Liver (tissue), 3 donors: ENCODE results near the gene FLII.

ENCODE experiments used
- GABPA ChIP-seq, 2 donors: IDR thresholded peaks in 1 of 2; conservative IDR thresholded peaks in 1 of 2; 2 replicates each; pipeline ENCODE4 v1.6.1; 2016; ENCODE audit warnings: antibody characterized with exemption in 2 of 2, mild to moderate bottlenecking in 1 of 2, moderate library complexity in 1 of 2
- RAD21 ChIP-seq, 2 donors: IDR thresholded peaks; 2 replicates each; pipeline ENCODE4 v1.6.1; 2016; ENCODE audit warnings: antibody characterized with exemption in 2 of 2, mild to moderate bottlenecking in 2 of 2
- TAF1 ChIP-seq: conservative IDR thresholded peaks from 2 replicates; pipeline ENCODE4 v1.6.1; 2016; ENCODE audit warnings: antibody characterized with exemption, mild to moderate bottlenecking
- TF ChIP-seq, protein P1 (sequence below): fragments of 150-350 bp; IDR thresholded peaks from 2 replicates; pipeline ENCODE4 v1.5.1; 2017; ENCODE audit warnings: improper control_type of control experiment, low read depth, low read length; ENCODE audit not compliant: missing input control
- TF ChIP-seq, protein P2 (sequence below): IDR thresholded peaks from 2 replicates; pipeline ENCODE4 v1.6.1; 2016; ENCODE audit warnings: antibody characterized with exemption, mild to moderate bottlenecking
- donor health status: healthy.
- donor health status: healthy.

DNA sequence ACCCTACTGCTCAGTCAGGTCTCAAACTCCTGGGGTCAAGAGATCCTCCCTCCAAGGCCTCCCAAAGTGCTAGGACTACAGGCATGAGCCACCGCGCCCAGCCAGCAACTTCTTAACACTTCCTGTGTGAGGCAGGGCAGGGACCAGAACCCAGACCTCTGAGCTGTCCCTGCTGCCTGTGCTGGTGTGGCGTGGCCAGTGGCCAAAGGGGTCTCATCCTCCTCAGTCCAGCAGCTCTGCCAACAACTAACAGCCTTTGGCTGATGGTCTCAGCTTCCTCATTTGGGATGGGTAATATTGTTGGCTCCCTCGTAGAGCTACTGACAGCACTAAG, 34.5 kb downstream of the FLII start:
- TF ChIP-seq, protein P1, sequence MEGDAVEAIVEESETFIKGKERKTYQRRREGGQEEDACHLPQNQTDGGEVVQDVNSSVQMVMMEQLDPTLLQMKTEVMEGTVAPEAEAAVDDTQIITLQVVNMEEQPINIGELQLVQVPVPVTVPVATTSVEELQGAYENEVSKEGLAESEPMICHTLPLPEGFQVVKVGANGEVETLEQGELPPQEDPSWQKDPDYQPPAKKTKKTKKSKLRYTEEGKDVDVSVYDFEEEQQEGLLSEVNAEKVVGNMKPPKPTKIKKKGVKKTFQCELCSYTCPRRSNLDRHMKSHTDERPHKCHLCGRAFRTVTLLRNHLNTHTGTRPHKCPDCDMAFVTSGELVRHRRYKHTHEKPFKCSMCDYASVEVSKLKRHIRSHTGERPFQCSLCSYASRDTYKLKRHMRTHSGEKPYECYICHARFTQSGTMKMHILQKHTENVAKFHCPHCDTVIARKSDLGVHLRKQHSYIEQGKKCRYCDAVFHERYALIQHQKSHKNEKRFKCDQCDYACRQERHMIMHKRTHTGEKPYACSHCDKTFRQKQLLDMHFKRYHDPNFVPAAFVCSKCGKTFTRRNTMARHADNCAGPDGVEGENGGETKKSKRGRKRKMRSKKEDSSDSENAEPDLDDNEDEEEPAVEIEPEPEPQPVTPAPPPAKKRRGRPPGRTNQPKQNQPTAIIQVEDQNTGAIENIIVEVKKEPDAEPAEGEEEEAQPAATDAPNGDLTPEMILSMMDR = no peak
- TF ChIP-seq TAF1 = no peak
- no peak for TF ChIP-seq RAD21 (IDR thresholded peaks at IDR 0.05)
- no peak for TF ChIP-seq GABPA (IDR thresholded peaks at IDR 0.05 in 1 of 2, conservative IDR thresholded peaks at IDR 0.05 in 1 of 2)
- TF ChIP-seq, protein P2, sequence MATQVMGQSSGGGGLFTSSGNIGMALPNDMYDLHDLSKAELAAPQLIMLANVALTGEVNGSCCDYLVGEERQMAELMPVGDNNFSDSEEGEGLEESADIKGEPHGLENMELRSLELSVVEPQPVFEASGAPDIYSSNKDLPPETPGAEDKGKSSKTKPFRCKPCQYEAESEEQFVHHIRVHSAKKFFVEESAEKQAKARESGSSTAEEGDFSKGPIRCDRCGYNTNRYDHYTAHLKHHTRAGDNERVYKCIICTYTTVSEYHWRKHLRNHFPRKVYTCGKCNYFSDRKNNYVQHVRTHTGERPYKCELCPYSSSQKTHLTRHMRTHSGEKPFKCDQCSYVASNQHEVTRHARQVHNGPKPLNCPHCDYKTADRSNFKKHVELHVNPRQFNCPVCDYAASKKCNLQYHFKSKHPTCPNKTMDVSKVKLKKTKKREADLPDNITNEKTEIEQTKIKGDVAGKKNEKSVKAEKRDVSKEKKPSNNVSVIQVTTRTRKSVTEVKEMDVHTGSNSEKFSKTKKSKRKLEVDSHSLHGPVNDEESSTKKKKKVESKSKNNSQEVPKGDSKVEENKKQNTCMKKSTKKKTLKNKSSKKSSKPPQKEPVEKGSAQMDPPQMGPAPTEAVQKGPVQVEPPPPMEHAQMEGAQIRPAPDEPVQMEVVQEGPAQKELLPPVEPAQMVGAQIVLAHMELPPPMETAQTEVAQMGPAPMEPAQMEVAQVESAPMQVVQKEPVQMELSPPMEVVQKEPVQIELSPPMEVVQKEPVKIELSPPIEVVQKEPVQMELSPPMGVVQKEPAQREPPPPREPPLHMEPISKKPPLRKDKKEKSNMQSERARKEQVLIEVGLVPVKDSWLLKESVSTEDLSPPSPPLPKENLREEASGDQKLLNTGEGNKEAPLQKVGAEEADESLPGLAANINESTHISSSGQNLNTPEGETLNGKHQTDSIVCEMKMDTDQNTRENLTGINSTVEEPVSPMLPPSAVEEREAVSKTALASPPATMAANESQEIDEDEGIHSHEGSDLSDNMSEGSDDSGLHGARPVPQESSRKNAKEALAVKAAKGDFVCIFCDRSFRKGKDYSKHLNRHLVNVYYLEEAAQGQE = no peak
